LNCaP clone FGC (cell line): ENCODE results near the gene CACNA2D2.

Experiments
- DNase-seq: peaks from one replicate; pipeline ENCODE4 v3.0.0-alpha.2; 2011; ENCODE audit warnings: low read depth
- H3K4me3 ChIP-seq: 2 replicates; pipeline ENCODE4 v1.5.1; 2011; ENCODE audit warnings: mild to moderate bottlenecking, low read depth, low read length, control low read depth
- TF ChIP-seq, protein P1 (sequence below): IDR thresholded peaks from 2 replicates; pipeline ENCODE4 v1.5.1; 2012; ENCODE audit warnings: mild to moderate bottlenecking; ENCODE audit not compliant: control insufficient read depth, insufficient read depth; ENCODE audit errors: extremely low read depth

The CACNA2D2 gene

DNA sequence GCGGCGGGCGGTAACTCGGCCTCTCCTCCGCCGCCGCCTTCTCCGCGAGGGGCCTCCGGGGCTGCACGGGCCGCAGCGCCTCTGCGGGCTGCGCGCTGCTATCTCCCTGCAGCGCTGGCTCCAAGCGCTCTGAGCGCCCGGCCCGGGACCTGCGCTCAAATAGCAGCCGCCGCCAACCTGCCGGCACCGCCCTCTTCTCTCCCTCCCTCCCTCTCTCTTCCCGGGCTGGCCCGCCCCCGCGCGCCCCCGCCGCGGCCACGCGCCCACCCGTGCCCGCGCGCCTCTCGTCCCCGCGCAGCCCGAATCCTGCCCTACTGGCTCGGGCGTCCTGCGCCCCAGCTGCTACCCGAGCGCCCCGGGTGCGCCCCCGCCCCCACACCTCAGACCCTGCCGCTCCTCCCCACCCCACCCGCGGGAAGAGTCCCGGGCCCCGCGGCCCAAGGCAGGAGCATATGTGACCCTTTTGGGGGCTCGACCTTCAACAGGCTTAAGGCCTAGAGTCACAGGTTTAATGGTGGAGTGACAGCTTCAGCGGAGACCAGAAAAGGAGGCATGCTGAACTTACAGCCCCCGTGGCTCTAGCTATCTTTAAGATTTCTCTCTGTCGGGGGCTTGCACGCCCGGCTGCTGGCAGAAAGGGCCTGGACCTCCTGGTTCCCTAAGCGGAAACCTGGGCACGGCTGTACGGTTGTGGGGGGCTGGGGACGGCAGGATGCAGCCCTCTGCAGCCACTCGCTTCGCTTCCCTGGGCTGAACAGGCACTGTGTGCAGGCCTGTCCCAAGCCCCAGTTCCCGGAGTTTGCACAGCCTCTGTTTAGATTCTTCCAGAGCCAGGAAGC, at the start of gene CACNA2D2:
Gene CACNA2D2, minus strand, starts transcription at position 131 of the 839 bp plus-strand sequence. CDS start 211 bp downstream, outside the sequence.
- H3K4me3 ChIP-seq = peak within 1 kb of the TSS; percentile 52
- peak; percentile 31 for DNase-seq
- TF ChIP-seq, protein P1, sequence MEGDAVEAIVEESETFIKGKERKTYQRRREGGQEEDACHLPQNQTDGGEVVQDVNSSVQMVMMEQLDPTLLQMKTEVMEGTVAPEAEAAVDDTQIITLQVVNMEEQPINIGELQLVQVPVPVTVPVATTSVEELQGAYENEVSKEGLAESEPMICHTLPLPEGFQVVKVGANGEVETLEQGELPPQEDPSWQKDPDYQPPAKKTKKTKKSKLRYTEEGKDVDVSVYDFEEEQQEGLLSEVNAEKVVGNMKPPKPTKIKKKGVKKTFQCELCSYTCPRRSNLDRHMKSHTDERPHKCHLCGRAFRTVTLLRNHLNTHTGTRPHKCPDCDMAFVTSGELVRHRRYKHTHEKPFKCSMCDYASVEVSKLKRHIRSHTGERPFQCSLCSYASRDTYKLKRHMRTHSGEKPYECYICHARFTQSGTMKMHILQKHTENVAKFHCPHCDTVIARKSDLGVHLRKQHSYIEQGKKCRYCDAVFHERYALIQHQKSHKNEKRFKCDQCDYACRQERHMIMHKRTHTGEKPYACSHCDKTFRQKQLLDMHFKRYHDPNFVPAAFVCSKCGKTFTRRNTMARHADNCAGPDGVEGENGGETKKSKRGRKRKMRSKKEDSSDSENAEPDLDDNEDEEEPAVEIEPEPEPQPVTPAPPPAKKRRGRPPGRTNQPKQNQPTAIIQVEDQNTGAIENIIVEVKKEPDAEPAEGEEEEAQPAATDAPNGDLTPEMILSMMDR = no peak

DNA sequence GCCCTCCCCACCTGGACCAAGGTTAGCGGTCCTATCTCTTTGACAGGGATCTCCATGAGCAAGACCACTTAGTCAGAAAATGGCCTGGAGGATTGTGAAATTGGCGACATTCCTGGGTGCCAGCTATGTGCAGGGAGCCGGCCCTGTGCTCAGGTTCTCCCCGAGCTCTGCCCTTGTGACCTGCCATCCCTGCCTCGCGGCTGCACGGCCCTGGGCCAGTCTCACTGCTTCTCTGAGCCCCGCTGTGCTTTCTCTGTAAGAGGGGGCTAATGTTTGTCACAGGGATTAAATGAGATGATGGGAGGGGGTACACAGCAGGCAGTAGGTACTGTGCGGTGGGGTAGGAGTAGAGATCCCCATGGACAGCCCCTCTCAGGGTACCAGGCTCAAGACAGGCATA, 49.2 kb upstream of the CACNA2D2 start:
- TF ChIP-seq, protein P1 = no peak
- DNase-seq = no peak
- no peak overlapping the region for H3K4me3 ChIP-seq

DNA sequence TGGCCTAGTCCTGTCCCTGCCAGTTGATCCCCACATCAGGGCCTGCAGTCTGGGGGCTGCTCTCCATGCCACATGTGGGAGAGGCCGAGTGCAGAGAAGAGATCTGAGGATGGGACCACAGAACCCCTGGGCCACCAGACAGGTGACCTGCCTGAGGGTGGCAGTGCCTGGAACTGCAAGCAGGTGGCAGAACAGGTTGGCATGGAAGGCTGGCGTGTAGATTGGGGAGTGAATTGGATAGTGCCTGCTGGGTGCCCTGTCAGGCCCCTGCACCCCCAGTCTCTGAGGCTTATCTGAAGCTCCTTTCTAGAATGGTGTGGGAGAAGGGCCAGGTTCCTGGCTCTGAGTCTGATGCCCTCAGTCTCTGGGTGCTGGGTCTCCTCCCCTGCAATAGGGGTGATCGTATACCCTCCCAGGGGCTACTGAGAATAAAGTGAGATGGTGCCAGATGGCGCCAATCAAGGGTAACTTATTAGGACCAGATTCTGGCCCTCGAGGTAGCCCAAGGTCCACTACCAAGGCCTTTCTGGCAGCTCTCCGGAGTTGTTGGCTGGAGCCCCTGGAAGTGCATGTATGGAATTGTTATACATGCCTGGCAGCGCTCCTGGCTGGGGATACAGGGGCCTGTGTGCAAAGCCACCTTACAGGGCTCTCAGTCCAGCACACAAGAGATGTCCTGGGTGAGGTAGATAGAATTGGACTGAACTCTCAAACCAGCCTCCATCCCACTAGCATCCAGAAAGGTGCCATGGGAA, 48.4 kb upstream of the CACNA2D2 start:
- TF ChIP-seq, protein P1 = peak; percentile 38
- no peak for DNase-seq
- H3K4me3 ChIP-seq = no peak overlapping the region

DNA sequence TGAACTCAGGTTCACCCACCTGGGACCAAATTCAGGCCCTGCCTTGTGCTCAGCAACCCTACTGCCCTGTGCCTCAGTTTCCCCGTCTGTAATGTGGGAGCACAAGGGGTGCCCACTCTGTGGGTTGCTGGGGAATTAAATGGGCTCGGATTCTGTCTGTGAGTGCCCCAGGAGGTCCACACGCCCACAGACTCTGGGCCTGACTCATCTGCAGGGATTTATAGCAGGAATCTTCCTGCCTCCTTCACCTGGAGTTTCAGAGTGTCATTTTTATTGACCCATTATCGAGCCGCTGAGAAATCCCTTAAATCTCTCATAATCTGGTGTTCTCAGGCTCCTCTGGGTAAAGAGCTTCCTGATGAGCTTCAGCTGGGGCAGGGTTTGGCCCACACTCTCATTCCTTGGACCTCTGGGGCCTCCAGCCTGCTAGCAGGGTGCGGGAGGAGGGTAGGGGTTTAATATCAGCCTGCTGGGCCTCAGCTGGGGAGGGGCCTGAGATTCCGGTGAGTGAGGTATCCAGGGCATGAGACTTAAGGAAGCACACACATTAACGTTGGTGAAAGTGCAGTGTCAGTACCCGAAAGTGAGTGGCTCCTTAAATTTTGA, 47.7 kb upstream of the CACNA2D2 start:
- no peak for DNase-seq
- H3K4me3 ChIP-seq = no peak overlapping the region

DNA sequence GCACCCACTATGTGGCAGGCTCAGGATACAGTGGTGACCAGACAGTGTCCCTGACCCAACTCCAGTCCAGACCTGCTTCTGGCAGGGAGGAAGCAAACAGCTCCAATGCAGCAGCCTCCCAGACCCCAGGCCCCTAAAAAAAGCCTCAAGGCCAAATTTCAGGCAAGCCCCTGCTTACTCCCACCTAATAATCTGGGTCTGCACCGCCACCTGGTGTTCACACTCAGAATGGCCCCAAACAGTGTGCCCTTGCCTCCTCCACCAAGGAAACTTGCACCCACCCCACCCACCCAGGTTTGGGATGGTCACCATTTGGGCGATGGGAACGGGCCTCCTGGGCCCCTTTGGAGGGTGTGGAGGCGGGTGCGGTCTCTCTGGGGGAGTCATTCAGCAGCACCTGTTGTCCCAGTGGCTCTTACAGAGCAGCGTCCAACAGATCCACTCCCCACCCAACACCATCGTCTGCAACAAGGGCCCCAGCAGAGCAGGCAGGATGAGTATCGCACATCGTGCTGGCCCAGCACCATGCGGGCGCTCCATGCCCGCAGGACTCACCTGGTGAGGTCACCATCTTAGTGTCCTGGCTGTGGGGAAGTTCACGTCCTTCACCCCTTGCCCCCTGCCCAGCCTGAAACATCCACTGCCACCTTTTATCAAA, 46.8 kb upstream of the CACNA2D2 start:
- H3K4me3 ChIP-seq = no peak overlapping the region
- DNase-seq = no peak
- TF ChIP-seq, protein P1 = peak; percentile 79

More for the DNA sequence above, 47.7 kb upstream of the CACNA2D2 start:
- TF ChIP-seq, protein P1 = no peak

DNA sequence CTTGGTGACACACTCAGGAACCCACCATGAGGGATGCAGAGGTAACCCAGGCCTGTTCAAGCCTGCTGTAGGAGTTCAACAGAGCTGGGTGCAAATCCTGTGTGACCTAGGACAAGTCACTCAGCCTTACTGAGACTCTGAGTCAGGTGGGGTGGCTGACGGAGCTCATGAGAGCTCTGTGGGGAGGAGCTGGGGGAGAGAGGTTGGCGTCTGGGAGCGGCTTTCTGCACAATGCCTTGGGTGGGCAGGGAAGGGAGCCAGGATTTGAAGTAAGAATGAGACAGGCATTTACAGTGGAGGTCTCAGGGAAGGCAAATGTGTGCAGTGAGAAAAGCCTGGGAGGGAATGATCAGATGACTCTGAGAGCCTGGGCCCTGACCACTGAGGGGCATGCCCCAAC, 45.8 kb upstream of the CACNA2D2 start:
- no peak overlapping the region for H3K4me3 ChIP-seq
- DNase-seq = no peak
- TF ChIP-seq, protein P1 = no peak
